ENCODE measurements around the gene LILRA2. TPM values are rescaled to one million over a fixed set of nuclear protein-coding genes. Genes with fewer than 3 reads are reported as not detected.
"Not testable (repeated sequence)": the region's sequence is repeated elsewhere in the genome, so short reads cannot be mapped to it uniquely, and the experiment has no call there.

LILRA2 gene
- not detected in 2 replicates for total RNA-seq (2014; rRNA removed; shearing (Covaris generic))

- no peak for DNase-seq (ENCODE audit: low spot score)
These were observed at the start of gene LILRA2 for GRCh38 chr19:54573330-54573872. Gene LILRA2, plus strand, starts transcription at chr19:54573790. Its CDS starts 89 bp downstream, at chr19:54573879.

- DNase-seq (ENCODE audit: low spot score), result no peak
These were observed 48.0 kb upstream of the LILRA2 start for GRCh38 chr19:54525636-54526035.

GRCh38 chr19:54526972-54527371 lies 46.6 kb upstream of the LILRA2 start:
- peak; percentile 40 for DNase-seq (ENCODE audit: low spot score)

- DNase-seq (ENCODE audit: low spot score), result no peak
These were observed 42.7 kb upstream of the LILRA2 start for GRCh38 chr19:54530866-54531265.

DNA sequence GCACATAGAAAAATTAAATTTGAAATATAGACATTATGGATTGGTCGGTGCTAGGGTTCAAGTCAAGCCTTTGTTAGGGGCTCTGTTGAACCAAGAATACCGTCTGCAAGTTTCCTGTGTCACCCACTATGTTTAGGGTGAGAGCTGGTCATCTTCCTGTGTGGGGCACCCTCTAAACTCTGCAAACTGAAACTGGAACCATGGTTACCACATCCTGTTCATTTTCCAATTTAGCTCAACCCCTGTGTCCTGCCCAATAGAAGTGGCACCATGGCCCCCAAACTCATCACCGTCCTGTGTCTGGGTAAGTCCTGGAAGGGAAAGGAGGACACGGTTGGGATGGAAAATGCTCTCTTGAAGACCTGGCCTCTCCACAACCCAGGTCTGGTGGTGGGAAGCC lies 41.1 kb upstream of the LILRA2 start:
- no peak for DNase-seq (ENCODE audit: low spot score)

DNA sequence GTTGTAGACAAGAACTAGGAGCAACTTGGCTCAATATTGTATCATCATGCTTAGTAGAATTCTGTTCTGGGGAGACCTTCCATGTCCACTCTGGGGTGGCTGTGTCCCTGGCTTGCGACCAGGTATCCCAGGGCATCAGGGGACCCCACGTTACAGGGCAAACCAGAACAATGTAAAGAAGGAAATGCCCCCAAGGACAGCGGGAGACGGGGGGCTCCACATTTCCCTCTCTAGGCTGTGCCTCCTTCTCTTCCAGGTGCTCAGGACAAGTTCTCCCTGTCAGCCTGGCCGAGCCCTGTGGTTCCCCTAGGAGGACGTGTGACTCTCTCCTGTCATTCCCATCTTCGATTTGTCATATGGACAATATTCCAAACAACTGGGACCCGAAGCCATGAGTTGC lies 40.1 kb upstream of the LILRA2 start:
- no peak for DNase-seq (ENCODE audit: low spot score)

DNA sequence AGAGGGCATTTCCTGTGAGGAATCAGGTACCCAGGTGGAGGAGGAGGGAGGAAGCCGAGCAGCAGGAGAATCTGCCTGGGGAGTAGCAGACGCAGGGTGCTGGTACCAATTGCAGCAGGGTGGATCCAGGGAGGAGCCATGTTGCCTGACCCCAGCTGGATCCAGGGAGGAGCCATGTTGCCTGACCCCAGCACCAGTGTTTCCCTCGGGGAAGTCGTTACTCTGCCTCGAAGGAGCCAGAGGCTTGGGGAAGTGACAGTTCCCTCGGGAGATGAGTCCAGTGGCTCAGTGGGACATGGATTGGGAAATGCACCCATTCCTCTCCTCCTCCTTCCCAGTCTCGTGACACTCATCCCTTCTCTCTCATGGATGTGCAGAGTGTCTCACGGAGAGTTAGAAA lies 39.4 kb upstream of the LILRA2 start:
- DNase-seq (ENCODE audit: low spot score), result no peak

- no peak for DNase-seq (ENCODE audit: low spot score)
These were observed 38.0 kb upstream of the LILRA2 start for GRCh38 chr19:54535601-54536000.

- no peak for DNase-seq (ENCODE audit: low spot score)
These were observed 36.6 kb upstream of the LILRA2 start for GRCh38 chr19:54536956-54537355.

DNA sequence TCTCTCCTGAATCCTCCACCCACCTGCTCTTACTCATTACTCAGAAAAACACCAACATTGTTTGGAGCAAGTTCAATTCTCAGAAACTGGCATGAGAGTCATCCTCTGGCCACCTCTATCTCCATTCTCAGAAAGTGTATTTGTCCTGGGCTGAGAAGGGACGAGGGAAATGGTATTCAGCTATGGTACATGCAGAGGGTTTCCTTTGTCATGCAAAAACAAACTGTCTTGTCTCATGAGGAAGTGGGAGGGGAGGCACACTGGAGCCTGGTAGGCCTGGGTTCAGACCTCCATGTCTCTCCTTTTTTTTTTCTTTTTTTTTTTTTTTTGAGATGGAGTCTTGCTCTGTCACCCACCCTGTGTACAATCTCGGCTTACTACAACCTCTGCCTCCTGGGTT lies 31.9 kb upstream of the LILRA2 start:
- no peak for DNase-seq (ENCODE audit: low spot score)

- DNase-seq (ENCODE audit: low spot score), result no peak
These were observed 24.8 kb upstream of the LILRA2 start for GRCh38 chr19:54548806-54549205.

DNA sequence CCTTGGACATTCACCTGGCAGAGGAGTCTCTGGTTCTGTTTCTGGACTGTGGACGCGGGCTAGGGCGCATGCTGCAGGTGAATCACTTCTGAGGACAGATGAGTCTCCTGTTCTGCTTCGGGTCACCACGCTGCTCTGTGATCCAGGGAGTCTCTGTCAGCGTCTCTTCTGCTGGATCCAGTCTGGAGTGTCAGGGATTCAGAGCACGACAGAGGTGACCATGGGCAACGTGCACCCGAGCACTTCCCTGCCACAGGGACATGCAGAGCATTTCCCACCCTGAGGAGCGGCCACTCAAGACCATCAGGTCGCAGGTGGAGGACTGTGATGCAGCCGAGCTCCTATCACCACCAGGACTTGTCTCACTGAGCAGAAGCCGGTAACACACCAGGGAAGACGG lies 24.4 kb upstream of the LILRA2 start:
- DNase-seq (ENCODE audit: low spot score), result no peak

- no peak for DNase-seq (ENCODE audit: low spot score)
These were observed 22.3 kb upstream of the LILRA2 start for GRCh38 chr19:54551293-54551692.

- DNase-seq (ENCODE audit: low spot score), result no peak
These were observed 21.4 kb upstream of the LILRA2 start for GRCh38 chr19:54551950-54552912.

GRCh38 chr19:54552913-54553310 lies 20.7 kb upstream of the LILRA2 start:
- no peak for DNase-seq (ENCODE audit: low spot score)

GRCh38 chr19:54554006-54554405 lies 19.6 kb upstream of the LILRA2 start:
- no peak for DNase-seq (ENCODE audit: low spot score)

- no peak for DNase-seq (ENCODE audit: low spot score)
These were observed 18.7 kb upstream of the LILRA2 start for GRCh38 chr19:54554896-54555295.

- no peak for DNase-seq (ENCODE audit: low spot score)
These were observed 17.4 kb upstream of the LILRA2 start for GRCh38 chr19:54556194-54556593.

DNA sequence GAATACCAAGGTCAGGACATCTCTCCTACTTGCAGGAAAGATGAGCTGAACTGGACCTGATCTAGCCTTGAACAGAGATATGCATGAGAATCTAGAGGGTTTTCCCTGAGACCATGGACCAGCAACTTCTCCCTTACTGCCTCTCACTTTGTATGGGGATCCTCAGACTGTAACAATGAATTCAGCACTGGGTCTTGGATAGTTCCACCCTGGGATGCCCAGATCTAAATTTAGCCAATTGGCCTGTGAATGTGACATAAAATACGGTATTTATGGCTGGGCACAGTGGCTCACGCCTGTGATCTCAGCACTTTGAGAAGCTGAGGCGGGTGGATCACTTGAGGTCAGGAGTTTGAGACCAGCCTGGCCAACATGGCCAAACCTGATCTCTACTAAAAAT lies 15.3 kb upstream of the LILRA2 start:
- peak; percentile 42 for DNase-seq (ENCODE audit: low spot score)

DNA sequence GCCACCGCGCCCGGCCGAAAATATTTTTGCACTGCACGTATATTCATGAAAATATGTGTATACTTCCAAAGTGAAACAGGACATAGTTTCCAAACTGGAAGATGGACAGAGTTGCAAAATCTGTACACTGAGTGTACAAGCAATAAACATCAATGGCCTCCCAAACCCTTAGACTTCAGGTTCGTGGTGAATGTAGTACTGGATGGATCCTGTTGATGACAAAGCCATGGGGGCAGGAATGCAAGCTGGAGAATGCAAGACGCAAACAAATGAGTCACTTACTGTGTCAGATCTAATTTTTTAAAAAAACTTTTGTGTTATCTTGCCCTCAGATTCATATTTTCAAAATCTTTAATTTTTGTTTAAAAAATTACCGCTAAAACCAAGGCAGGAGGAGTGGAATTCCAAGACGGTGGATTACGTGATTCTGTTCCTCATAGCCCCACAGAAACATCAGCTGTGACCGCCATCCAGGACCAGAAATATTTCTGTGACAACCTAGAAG lies 12.7 kb upstream of the LILRA2 start:
- DNase-seq (ENCODE audit: low spot score), result peak; percentile 34

DNA sequence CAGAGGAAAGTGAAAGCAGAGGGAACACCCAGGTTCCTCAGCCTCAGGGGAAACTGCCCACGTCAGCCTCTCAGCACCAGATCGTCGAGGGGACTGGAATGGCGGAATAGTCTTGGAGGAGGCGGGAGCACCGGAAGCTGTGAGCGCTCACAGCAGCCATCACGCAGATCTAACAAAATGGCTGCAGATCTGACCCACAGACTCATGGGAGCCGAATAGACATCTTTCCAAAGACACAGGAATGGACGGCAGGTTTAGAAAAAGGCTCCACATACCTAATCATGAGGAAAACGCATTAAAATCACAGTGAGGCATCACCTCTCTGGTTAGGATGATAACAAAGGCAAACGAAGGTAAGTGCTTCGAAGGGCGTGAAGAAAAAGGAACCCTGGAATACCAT lies 11.8 kb upstream of the LILRA2 start:
- DNase-seq (ENCODE audit: low spot score), result peak; percentile 71

DNA sequence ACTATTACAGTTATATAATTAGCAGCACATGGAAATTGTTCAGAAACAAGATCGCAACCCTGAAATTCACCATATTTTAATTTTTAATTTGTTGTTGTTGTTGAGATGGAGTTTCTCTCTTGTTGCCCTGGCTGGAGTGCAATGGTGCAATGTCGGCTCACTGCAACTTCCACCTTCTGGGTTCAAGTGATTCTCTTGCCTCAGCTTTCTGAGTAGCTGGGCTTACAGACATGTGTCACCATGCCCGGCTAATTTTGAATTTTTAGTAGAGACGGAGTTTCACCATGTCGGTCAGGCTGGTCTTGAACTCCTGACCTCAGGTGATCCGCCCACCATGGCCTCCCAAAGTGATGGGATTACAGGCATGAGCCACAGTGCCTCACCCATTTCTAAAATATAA lies 10.4 kb upstream of the LILRA2 start:
- not testable (repeated sequence) for DNase-seq (ENCODE audit: low spot score)

DNA sequence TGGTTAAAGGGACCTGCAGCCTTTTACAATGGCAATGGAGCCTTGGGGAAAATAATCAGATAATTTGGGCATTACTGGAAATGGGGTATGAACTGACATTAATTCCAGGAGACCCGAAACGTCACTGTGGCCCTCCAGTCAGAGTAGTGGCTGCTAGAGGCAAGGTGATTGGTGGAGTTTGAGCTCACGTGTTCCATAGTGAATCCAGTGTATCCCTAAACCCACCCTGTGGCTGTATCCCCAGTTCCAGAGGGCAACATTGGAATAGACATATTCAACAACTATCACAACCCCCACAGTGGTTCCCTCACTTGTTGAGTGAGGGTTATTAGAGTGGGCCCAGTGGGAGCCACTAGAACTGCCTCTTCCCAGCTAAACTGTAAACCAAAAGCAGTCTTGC lies 3.3 kb upstream of the LILRA2 start:
- DNase-seq (ENCODE audit: low spot score), result no peak
